HG02938 (cell line): ENCODE data around the gene ZNRF4.
"Not testable (repeated sequence)": the region's sequence is repeated elsewhere in the genome, so short reads cannot be mapped to it uniquely, and the experiment has no call there.

Experiments used
- ATAC-seq: cut with Tn5 transposase; IDR thresholded peaks from one replicate; pipeline ENCODE4 v1.9.1; 2021; ENCODE audit warnings: mild to moderate bottlenecking, moderate library complexity; ENCODE audit not compliant: unreplicated experiment

Gene ZNRF4

GRCh38 chr19:5470264-5470671 is 15.1 kb downstream of the ZNRF4 start:
- no peak for ATAC-seq

GRCh38 chr19:5472286-5472685 is 17.1 kb downstream of the ZNRF4 start:
- no peak for ATAC-seq

- no peak for ATAC-seq
Observed at GRCh38 chr19:5473646-5474045, 18.4 kb downstream of the ZNRF4 start.

- ATAC-seq = no peak
Observed at GRCh38 chr19:5477451-5478215, 22.4 kb downstream of the ZNRF4 start.

- ATAC-seq = no peak
Observed at GRCh38 chr19:5478241-5478924, 23.2 kb downstream of the ZNRF4 start.

GRCh38 chr19:5478925-5479588 is 23.8 kb downstream of the ZNRF4 start:
- ATAC-seq = no peak

- ATAC-seq = no peak
Observed at GRCh38 chr19:5479958-5480357, 24.7 kb downstream of the ZNRF4 start.

GRCh38 chr19:5480427-5480836 is 25.2 kb downstream of the ZNRF4 start:
- ATAC-seq = no peak

- ATAC-seq = no peak
Observed at GRCh38 chr19:5481957-5482356, 26.7 kb downstream of the ZNRF4 start.

- ATAC-seq = no peak
Observed at GRCh38 chr19:5484398-5485285, 29.4 kb downstream of the ZNRF4 start.

- no peak for ATAC-seq
Observed at GRCh38 chr19:5485286-5485636, 30.0 kb downstream of the ZNRF4 start.

GRCh38 chr19:5485658-5486057 is 30.4 kb downstream of the ZNRF4 start:
- not testable (repeated sequence) for ATAC-seq

GRCh38 chr19:5487222-5487621 is 32.0 kb downstream of the ZNRF4 start:
- ATAC-seq = no peak

- no peak for ATAC-seq
Observed at GRCh38 chr19:5489551-5489950, 34.3 kb downstream of the ZNRF4 start.

GRCh38 chr19:5491565-5491964 is 36.3 kb downstream of the ZNRF4 start:
- ATAC-seq = no peak

GRCh38 chr19:5492281-5492634 is 37.0 kb downstream of the ZNRF4 start:
- no peak for ATAC-seq

GRCh38 chr19:5492635-5493409 is 37.6 kb downstream of the ZNRF4 start:
- ATAC-seq = no peak

- ATAC-seq = no peak
Observed at GRCh38 chr19:5494773-5495172, 39.6 kb downstream of the ZNRF4 start.

- ATAC-seq = no peak
Observed at GRCh38 chr19:5495792-5496191, 40.6 kb downstream of the ZNRF4 start.

- no peak for ATAC-seq
Observed at GRCh38 chr19:5497297-5497696, 42.1 kb downstream of the ZNRF4 start.
